Measurements from ENCODE around the gene DPH1.

The DPH1 gene

GRCh38 chr17:2075336-2076086 is 45.6 kb downstream of the DPH1 start:
- no peak for TF ChIP-seq FOXA1 (IDR thresholded peaks at IDR 0.05)
- TF ChIP-seq ELF4 (IDR thresholded peaks at IDR 0.05): no peak
- no peak for TF ChIP-seq SP1 (IDR thresholded peaks at IDR 0.05)
- TF ChIP-seq SUZ12 (IDR thresholded peaks at IDR 0.05): no peak
- ChIA-PET POLR2A (interaction anchor here (0.9 kb wide), 1 partner anchor 260 kb away, joined by 3 read pairs; no protein-coding TSS in a partner anchor), CTCF (interaction anchor here (0.7 kb wide), 1 partner anchor 11 kb away, joined by 4 read pairs; no protein-coding TSS in a partner anchor)
- DNase-seq (ENCODE audit: extremely low spot score): no peak

DNA sequence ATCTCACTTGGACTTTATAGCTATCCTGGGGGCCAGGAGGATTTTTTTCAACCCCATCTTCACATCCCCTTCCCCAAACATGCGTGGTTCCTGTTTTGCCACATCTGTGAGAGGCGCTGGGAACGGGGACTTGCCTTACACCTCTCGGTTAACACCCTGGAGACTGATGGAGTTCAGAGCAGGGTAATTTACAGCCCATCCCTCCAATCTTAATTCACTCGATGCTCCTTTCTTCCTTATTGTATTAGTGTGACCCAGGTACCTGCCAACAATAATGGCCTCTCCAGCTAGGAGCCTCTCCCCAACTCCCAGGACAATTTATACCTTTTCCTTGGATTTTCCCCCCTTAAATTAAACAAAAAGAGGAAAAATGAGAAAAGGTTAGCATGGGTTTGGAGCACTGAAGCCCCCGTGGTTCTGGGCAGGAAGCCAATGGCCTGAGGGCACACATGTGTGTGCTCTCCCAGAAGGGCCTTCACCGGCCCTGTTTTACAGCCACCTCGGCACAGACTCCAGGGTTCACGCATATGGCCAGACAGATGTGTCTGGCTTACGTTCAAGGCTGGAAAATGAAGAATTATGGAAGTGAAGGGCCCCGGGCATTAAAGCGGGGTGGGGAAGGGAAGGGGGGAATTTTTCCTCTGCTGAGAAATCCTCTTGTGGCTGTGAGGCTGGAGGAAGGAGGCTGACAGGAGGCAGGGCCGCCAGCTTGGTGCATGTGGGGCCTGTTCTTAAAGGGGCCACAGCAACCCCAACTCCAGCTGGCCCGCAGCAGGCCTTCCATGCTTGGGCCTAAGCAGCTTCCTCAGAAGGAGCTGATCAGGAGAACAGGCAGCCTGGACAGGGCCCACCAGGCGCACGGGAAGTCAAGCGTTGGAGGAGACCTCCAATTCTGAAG is 46.4 kb downstream of the DPH1 start:
- ChIA-PET CTCF (interaction anchor here (0.7 kb wide), 1 partner anchor 12 kb away, joined by 4 read pairs; no protein-coding TSS in a partner anchor), POLR2A (interaction anchor here (0.9 kb wide), 1 partner anchor 260 kb away, joined by 3 read pairs; no protein-coding TSS in a partner anchor)
- TF ChIP-seq FOXK2 (IDR thresholded peaks at IDR 0.05) (no peak), ZNF384 (IDR thresholded peaks at IDR 0.05) (no peak), LEF1 (IDR thresholded peaks at IDR 0.05; ENCODE audit: borderline replicate concordance) (no peak), ELF4 (IDR thresholded peaks at IDR 0.05) (no peak), CTBP1 (IDR thresholded peaks at IDR 0.05; ENCODE audit: borderline replicate concordance) (no peak), NFRKB (IDR thresholded peaks at IDR 0.05) (no peak), FOXM1 (IDR thresholded peaks at IDR 0.05; ENCODE audit: borderline replicate concordance) (no peak), ARNT (IDR thresholded peaks at IDR 0.05) (no peak)
- TF ChIP-seq, protein P1, sequence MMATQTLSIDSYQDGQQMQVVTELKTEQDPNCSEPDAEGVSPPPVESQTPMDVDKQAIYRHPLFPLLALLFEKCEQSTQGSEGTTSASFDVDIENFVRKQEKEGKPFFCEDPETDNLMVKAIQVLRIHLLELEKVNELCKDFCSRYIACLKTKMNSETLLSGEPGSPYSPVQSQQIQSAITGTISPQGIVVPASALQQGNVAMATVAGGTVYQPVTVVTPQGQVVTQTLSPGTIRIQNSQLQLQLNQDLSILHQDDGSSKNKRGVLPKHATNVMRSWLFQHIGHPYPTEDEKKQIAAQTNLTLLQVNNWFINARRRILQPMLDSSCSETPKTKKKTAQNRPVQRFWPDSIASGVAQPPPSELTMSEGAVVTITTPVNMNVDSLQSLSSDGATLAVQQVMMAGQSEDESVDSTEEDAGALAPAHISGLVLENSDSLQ (IDR thresholded peaks at IDR 0.05): no peak
- no peak for DNase-seq (ENCODE audit: extremely low spot score)

DNA sequence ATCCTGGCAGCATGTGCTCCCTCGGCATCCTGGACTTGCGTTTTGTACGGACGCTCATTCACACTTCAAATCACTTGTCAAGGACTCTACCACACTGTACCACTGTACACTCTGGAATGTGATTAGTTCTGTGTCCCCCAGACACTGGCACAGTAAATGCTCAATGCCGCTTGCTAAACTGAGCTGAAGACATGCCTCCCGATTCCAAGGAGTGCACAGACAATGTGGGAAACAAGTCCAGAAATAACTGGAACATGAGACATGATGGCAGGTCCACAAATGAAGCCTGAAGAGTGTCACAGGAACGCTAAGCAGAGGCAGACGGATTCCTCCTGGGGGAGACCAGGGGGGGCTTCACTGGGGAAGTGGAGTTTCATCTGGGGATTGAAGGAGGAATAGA is 47.1 kb downstream of the DPH1 start:
- no peak for TF ChIP-seq LEF1 (IDR thresholded peaks at IDR 0.05; ENCODE audit: borderline replicate concordance)
- no peak for TF ChIP-seq NFRKB (IDR thresholded peaks at IDR 0.05)
- TF ChIP-seq HDGF (IDR thresholded peaks at IDR 0.05; ENCODE audit: borderline replicate concordance): no peak
- TF ChIP-seq, protein P1 (IDR thresholded peaks at IDR 0.05): no peak
- no peak for TF ChIP-seq ELF4 (IDR thresholded peaks at IDR 0.05)
- no peak for TF ChIP-seq ZNF384 (IDR thresholded peaks at IDR 0.05)
- no peak for TF ChIP-seq FOXA1 (IDR thresholded peaks at IDR 0.05)
- no peak for TF ChIP-seq TARDBP (IDR thresholded peaks at IDR 0.05)
- no peak for TF ChIP-seq FOXM1 (IDR thresholded peaks at IDR 0.05; ENCODE audit: borderline replicate concordance)
- no peak for TF ChIP-seq SUZ12 (IDR thresholded peaks at IDR 0.05)
- no peak for TF ChIP-seq L3MBTL2 (conservative IDR thresholded peaks at IDR 0.05)
- TF ChIP-seq ARNT (IDR thresholded peaks at IDR 0.05): no peak
- ChIA-PET POLR2A (no interaction called here), CTCF (no interaction called here)
- DNase-seq (ENCODE audit: extremely low spot score): no peak

DNA sequence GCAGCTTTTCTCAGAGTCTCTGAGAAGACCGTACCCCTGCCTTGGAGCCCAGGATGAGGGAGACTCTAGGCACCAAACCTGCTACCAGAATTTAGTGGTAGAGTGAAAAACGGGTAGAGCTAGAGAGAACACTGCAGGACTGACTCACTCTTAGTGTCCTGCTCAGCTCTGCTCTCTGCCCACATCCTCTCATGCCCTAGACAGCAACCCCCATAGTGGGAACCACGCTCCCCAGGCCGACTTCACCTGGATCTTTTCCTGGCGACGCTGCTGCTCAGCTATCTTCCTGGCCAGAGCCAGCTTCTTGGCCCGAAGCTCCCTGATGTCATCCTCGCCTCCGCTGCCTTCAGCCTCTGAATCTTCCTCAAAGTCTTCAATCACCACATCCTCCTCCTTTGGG is 51.6 kb downstream of the DPH1 start:
- CTCF ChIA-PET: no interaction called here
- DNase-seq (ENCODE audit: extremely low spot score): no peak
- POLR2A ChIA-PET: interaction anchor here (1.1 kb wide), 1 partner anchor 90 kb away, joined by 3 read pairs; no protein-coding TSS in a partner anchor
- TF ChIP-seq FOXA1 (IDR thresholded peaks at IDR 0.05): no peak

DNA sequence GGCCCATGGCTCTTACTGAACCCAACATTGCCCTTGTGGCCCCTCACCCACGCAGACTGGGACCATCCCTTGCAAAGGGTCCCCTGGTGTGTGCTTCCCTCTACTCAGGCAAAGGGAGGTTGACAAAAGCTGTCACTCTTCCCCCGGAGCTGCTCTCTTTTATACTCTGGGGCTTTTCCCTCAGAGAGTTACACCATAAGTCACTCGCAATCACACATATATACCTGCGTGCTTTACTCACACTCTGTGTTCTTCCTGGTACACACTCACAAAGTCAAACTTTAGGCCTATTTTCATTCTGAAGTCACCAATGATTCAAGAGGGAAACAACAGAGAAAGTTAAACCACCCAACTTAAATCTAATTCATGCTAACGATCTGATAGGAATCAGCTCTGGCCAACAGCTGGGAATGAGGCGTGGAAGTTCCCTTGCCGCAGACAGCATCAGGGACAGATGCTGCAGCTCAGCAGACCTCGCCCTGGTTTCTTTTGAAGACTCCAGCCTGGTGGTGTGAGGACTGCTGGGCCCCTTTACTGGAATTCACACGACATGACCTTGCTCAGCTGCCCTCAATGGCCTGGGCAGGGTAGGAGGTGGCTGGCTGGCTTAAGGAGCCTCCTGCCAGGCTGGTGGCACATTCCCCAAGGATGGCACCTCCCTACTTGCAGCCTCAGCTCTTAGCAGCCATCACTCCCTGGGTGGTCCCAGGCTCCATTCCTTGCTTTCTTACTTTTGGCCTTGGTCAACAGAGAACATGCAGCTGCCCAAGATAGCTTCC is 52.2 kb downstream of the DPH1 start:
- no peak for DNase-seq (ENCODE audit: extremely low spot score)
- CTCF ChIA-PET: no interaction called here
- POLR2A ChIA-PET: interaction anchor here (0.6 to 1.1 kb wide), 2 partner anchors 90 to 537 kb away, joined by 3 read pairs; no protein-coding TSS in a partner anchor
- TF ChIP-seq TARDBP (IDR thresholded peaks at IDR 0.05) (no peak), FOXM1 (IDR thresholded peaks at IDR 0.05; ENCODE audit: borderline replicate concordance) (no peak), ARNT (IDR thresholded peaks at IDR 0.05) (no peak), L3MBTL2 (conservative IDR thresholded peaks at IDR 0.05) (no peak), SUZ12 (IDR thresholded peaks at IDR 0.05) (no peak), BHLHE40 (IDR thresholded peaks at IDR 0.05; ENCODE audit: borderline replicate concordance) (no peak)
- TF ChIP-seq, protein P1 (IDR thresholded peaks at IDR 0.05): no peak

DNA sequence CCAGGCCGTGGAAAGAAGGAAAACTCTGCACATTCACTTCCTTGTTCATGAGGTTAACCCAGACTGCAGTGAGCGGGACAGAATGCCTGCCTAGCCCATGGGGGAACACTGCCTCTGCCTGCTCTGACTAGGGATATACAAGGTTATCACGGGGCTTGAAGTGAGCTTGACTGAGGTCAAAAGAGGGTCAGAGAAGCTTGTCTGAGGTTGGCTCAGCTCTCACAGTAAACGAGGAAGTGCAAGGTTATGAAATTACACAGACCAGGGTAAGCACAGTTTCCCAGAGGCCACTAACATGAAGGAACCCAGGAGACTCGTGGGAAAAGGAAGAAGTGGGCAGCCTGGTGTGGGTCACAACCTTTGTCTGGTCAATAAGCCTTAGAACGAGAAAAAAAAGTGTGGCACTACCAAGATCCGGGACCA is 53.7 kb downstream of the DPH1 start:
- ChIA-PET POLR2A (no interaction called here), CTCF (no interaction called here)
- no peak for DNase-seq (ENCODE audit: extremely low spot score)

More for the DNA sequence above, 53.7 kb downstream of the DPH1 start:
- no peak for TF ChIP-seq ARNT (IDR thresholded peaks at IDR 0.05)
- no peak for TF ChIP-seq CTBP1 (IDR thresholded peaks at IDR 0.05; ENCODE audit: borderline replicate concordance)
- no peak for TF ChIP-seq SUZ12 (IDR thresholded peaks at IDR 0.05)
- no peak for TF ChIP-seq ELF4 (IDR thresholded peaks at IDR 0.05)
- TF ChIP-seq, protein P1 (IDR thresholded peaks at IDR 0.05): no peak
- TF ChIP-seq ZNF384 (IDR thresholded peaks at IDR 0.05): no peak
- TF ChIP-seq NFRKB (IDR thresholded peaks at IDR 0.05): no peak
- no peak for TF ChIP-seq HDGF (IDR thresholded peaks at IDR 0.05; ENCODE audit: borderline replicate concordance)
- TF ChIP-seq SP1 (IDR thresholded peaks at IDR 0.05): no peak
- no peak for TF ChIP-seq TARDBP (IDR thresholded peaks at IDR 0.05)
- no peak for TF ChIP-seq FOXM1 (IDR thresholded peaks at IDR 0.05; ENCODE audit: borderline replicate concordance)

Measured in HEK293T (cell line).